Measurements from ENCODE around the gene ITGA1. TPM values are rescaled to one million over a fixed set of nuclear protein-coding genes. Genes with fewer than 3 reads are reported as not detected.

Gene ITGA1
- total and polyA plus RNA-seq, 2 donors from 2014 or later: 13.3 to 65.6 TPM

DNA sequence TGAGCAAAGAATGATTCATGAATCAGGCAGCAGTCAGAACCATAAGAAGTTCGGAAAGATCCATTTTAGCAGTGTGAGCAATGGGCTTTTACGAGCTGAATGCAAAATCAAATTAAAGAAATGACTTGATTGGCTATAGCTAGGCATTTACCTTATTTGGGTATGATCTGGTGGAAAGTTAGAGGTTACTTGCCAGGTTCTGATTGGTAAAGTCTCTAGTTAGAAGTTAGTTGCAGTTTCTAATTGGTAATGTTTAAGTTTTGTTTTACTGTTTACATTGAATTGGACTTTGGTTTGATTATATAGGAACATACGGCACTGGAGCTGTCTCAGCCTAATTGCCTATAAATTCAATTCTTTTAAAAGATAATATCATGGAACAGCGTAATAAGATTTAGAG is 97.9 kb downstream of the ITGA1 start:
- Histone ChIP-seq H3K27ac (ENCODE audit: low read depth in 2 of 2, low read length in 2 of 2) (no peak overlapping the region), H3K27me3 (ENCODE audit: control insufficient read depth, insufficient read depth, low read length) (no peaks in the 10 kb centered on the region), H3K9ac (ENCODE audit: low read length in 3 of 3) (no peak overlapping the region), H3K36me3 (ENCODE audit: control insufficient read depth in 2 of 3, insufficient read depth in 3 of 3, low read length in 3 of 3) (peaks cover 0 to 2% (median 0%) of the 10 kb centered on the region in 3 donors), H3K4me3 (ENCODE audit: low read length in 3 of 3) (no peak overlapping the region), H3K4me1 (ENCODE audit: control insufficient read depth in 2 of 3, insufficient read depth in 2 of 3, low read depth in 1 of 3, low read length in 3 of 3) (peaks cover 0 to 4% (median 2%) of the 10 kb centered on the region in 3 donors), H3K9me3 (ENCODE audit: control insufficient read depth in 2 of 3, insufficient read depth in 1 of 3, low read length in 3 of 3) (no peaks in the 10 kb centered on the region)
- no peak for DNase-seq
- intact Hi-C loops (cut with DNase I): no loop called here
- TF ChIP-seq, protein P1, sequence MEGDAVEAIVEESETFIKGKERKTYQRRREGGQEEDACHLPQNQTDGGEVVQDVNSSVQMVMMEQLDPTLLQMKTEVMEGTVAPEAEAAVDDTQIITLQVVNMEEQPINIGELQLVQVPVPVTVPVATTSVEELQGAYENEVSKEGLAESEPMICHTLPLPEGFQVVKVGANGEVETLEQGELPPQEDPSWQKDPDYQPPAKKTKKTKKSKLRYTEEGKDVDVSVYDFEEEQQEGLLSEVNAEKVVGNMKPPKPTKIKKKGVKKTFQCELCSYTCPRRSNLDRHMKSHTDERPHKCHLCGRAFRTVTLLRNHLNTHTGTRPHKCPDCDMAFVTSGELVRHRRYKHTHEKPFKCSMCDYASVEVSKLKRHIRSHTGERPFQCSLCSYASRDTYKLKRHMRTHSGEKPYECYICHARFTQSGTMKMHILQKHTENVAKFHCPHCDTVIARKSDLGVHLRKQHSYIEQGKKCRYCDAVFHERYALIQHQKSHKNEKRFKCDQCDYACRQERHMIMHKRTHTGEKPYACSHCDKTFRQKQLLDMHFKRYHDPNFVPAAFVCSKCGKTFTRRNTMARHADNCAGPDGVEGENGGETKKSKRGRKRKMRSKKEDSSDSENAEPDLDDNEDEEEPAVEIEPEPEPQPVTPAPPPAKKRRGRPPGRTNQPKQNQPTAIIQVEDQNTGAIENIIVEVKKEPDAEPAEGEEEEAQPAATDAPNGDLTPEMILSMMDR (IDR thresholded peaks at IDR 0.05; ENCODE audit: borderline replicate concordance, extremely low read depth, insufficient read depth): no peak
- no peak for FAIRE-seq

DNA sequence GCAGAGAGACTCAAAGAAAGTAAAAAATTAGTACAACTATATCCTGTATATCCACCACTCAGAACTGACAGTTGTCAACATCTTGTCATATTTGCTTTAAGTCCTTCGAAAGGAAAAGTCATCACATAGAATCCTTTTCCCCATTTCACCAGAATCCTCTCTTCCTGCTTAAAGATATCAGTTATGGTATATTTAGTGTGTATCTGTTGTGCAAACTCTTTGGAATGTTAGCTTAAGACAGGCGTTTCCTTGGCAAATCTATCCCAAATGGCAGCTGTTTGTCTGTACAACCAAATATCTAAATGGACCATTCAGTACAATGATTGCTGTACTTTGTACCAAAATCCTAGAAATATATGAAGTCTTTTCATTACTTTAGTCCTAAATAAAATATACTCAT is 98.5 kb downstream of the ITGA1 start:
- Histone ChIP-seq H3K9me3 (ENCODE audit: control insufficient read depth in 2 of 3, insufficient read depth in 1 of 3, low read length in 3 of 3) (no peaks in the 10 kb centered on the region), H3K27ac (ENCODE audit: low read depth in 2 of 2, low read length in 2 of 2) (no peak overlapping the region), H3K4me3 (ENCODE audit: low read length in 3 of 3) (no peak overlapping the region), H3K4me1 (ENCODE audit: control insufficient read depth in 2 of 3, insufficient read depth in 2 of 3, low read depth in 1 of 3, low read length in 3 of 3) (peaks cover 0 to 4% (median 2%) of the 10 kb centered on the region in 3 donors), H3K27me3 (ENCODE audit: control insufficient read depth, insufficient read depth, low read length) (no peaks in the 10 kb centered on the region), H3K36me3 (ENCODE audit: control insufficient read depth in 2 of 3, insufficient read depth in 3 of 3, low read length in 3 of 3) (peaks cover 0 to 2% (median 0%) of the 10 kb centered on the region in 3 donors), H3K9ac (ENCODE audit: low read length in 3 of 3) (no peak overlapping the region)
- FAIRE-seq (no peak), DNase-seq (no peak)
- TF ChIP-seq, protein P1 (IDR thresholded peaks at IDR 0.05; ENCODE audit: borderline replicate concordance, extremely low read depth, insufficient read depth): no peak
- intact Hi-C loops (cut with DNase I): no loop called here

DNA sequence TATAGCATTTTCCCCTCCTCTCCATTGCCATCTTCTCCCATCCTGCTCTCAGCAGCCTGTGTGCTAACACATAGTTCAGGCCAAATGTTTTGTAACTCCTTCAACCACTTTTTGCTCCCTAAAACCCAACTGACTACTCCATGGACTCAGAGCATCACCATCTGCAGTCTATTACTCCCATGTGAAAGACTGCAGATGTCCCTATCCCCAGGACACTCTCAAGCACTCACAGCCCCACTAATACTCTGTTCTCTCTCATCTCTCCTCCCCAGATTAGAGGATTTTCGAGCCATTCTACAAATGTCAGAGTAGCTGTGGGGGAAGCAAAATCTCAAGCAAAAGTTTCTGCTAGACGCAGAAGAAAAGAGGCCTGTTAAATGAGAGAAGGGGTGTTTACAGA is 99.3 kb downstream of the ITGA1 start:
- no peaks in the 10 kb centered on the region for H3K27me3 ChIP-seq (ENCODE audit: control insufficient read depth, insufficient read depth, low read length)
- TF ChIP-seq, protein P1 (IDR thresholded peaks at IDR 0.05; ENCODE audit: borderline replicate concordance, extremely low read depth, insufficient read depth): no peak
- H3K27ac ChIP-seq (ENCODE audit: low read depth in 2 of 2, low read length in 2 of 2): no peak overlapping the region
- H3K36me3 ChIP-seq (ENCODE audit: control insufficient read depth in 2 of 3, insufficient read depth in 3 of 3, low read length in 3 of 3): peaks cover 0 to 2% (median 0%) of the 10 kb centered on the region in 3 donors
- FAIRE-seq (no peak), DNase-seq (no peak)
- intact Hi-C loops (cut with DNase I): no loop called here
- H3K9ac ChIP-seq (ENCODE audit: low read length in 3 of 3): no peak overlapping the region
- H3K9me3 ChIP-seq (ENCODE audit: control insufficient read depth in 2 of 3, insufficient read depth in 1 of 3, low read length in 3 of 3): no peaks in the 10 kb centered on the region
- peaks cover 2 to 4% (median 3%) of the 10 kb centered on the region in 3 donors for H3K4me1 ChIP-seq (ENCODE audit: control insufficient read depth in 2 of 3, insufficient read depth in 2 of 3, low read depth in 1 of 3, low read length in 3 of 3)
- no peak overlapping the region for H3K4me3 ChIP-seq (ENCODE audit: low read length in 3 of 3)

DNA sequence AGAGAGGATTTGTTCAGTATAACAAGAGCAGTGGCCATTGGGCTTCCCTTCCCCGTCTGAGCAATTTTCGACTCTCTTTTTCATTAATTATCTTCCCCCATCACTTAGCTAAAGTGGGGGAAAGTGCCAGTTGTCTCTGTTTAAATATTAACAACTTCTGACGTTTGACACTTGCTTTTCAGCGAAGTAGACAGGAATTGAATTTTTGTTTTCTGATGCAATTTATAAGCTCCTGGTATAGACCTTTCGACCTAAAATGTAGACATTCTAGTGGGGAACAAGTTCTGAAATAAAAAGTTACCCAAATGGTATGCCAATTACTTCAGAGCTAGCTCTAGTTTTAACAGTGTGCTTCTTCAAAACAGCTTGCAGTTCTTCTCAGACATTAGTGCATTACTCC is 100.6 kb downstream of the ITGA1 start:
- no peaks in the 10 kb centered on the region for H3K27me3 ChIP-seq (ENCODE audit: control insufficient read depth, insufficient read depth, low read length)
- peak overlapping the region in 1 of 2 donors; percentile 9 for H3K27ac ChIP-seq (ENCODE audit: low read depth in 2 of 2, low read length in 2 of 2)
- TF ChIP-seq, protein P1 (IDR thresholded peaks at IDR 0.05; ENCODE audit: borderline replicate concordance, extremely low read depth, insufficient read depth): no peak
- no peak overlapping the region for H3K4me3 ChIP-seq (ENCODE audit: low read length in 3 of 3)
- peaks cover 4 to 14% (median 5%) of the 10 kb centered on the region in 3 donors for H3K4me1 ChIP-seq (ENCODE audit: control insufficient read depth in 2 of 3, insufficient read depth in 2 of 3, low read depth in 1 of 3, low read length in 3 of 3)
- no peak for FAIRE-seq
- no peaks in the 10 kb centered on the region for H3K9me3 ChIP-seq (ENCODE audit: control insufficient read depth in 2 of 3, insufficient read depth in 1 of 3, low read length in 3 of 3)
- DNase-seq: no peak
- H3K36me3 ChIP-seq (ENCODE audit: control insufficient read depth in 2 of 3, insufficient read depth in 3 of 3, low read length in 3 of 3): peaks cover 0 to 2% (median 0%) of the 10 kb centered on the region in 3 donors
- intact Hi-C loops (cut with DNase I): no loop called here
- no peak overlapping the region for H3K9ac ChIP-seq (ENCODE audit: low read length in 3 of 3)
